SK-N-MC (cell line): ENCODE data around the gene NOCT.

Experiments
- DNase-seq: peaks from one replicate; pipeline ENCODE4 v3.0.0-alpha.2; 2011; ENCODE audit warnings: low read depth, low spot score
- H3K27ac ChIP-seq: fragments of 200-600 bp; sonication (generic); 2 replicates; pipeline ENCODE4 v1.5.1; 2016; ENCODE audit warnings: mixed run types
- H3K36me3 ChIP-seq: fragments of 200-600 bp; sonication (generic); 2 replicates; pipeline ENCODE4 v1.6.1; 2017; ENCODE audit warnings: antibody characterized with exemption, low read length, mixed read lengths; ENCODE audit not compliant: insufficient read depth
- H3K4me3 ChIP-seq: fragments of 200-600 bp; sonication (generic); 2 replicates; pipeline ENCODE4 v1.5.1; 2016
- H3K9ac ChIP-seq: fragments of 200-600 bp; sonication (generic); 2 replicates; pipeline ENCODE4 v1.8.0; 2017; ENCODE audit warnings: mixed run types, mixed read lengths; ENCODE audit not compliant: insufficient read length
- H3K9me3 ChIP-seq: fragments of 200-600 bp; sonication (generic); 2 replicates; pipeline ENCODE4 v1.6.1; 2017; ENCODE audit warnings: low read depth, mild to moderate bottlenecking, antibody characterized with exemption, low read length, moderate library complexity, mixed read lengths
- EZH2 ChIP-seq: fragments of 200-600 bp; sonication (generic); IDR thresholded peaks from one replicate; pipeline ENCODE4 v1.6.1; 2017; ENCODE audit warnings: antibody characterized with exemption
- FOXP2 ChIP-seq: optimal IDR thresholded peaks from 2 replicates; pipeline ENCODE3; 2011; ENCODE audit warnings: mild to moderate bottlenecking, moderate library complexity; ENCODE audit not compliant: insufficient read depth; ENCODE audit errors: extremely low read length, control extremely low read depth
- POLR2AphosphoS5 ChIP-seq: IDR thresholded peaks from 2 replicates; pipeline ENCODE4 v1.6.1; 2012; ENCODE audit warnings: mild to moderate bottlenecking, low read depth, low read length, borderline replicate concordance

The NOCT gene

GRCh38 chr4:139030614-139031235 lies 15.1 kb downstream of the NOCT start:
- Histone ChIP-seq H3K9ac (no peak overlapping the region), H3K27ac (no peak overlapping the region), H3K36me3 (peaks cover 4% of the 10 kb centered on the region; the same call in 1 of the 2 replicates), H3K9me3 (no peaks in the 10 kb centered on the region), H3K4me3 (no peak overlapping the region)
- no peak for TF ChIP-seq EZH2
- TF ChIP-seq POLR2AphosphoS5, result peak; percentile 16; the same call in 1 of the 2 replicates
- peak; percentile 87 for DNase-seq

- no peak for TF ChIP-seq FOXP2
- TF ChIP-seq POLR2AphosphoS5, result no peak
- TF ChIP-seq EZH2, result no peak
- no peak overlapping the region for H3K27ac ChIP-seq
Measured at GRCh38 chr4:139035650-139036049, 20.1 kb downstream of the NOCT start.

GRCh38 chr4:139036885-139037284 lies 21.3 kb downstream of the NOCT start:
- TF ChIP-seq POLR2AphosphoS5, result no peak
- TF ChIP-seq EZH2, result no peak
- no peak for TF ChIP-seq FOXP2
- no peaks in the 10 kb centered on the region for H3K9me3 ChIP-seq
- DNase-seq, result no peak
- H3K4me3 ChIP-seq, result no peak overlapping the region
- no peak overlapping the region for H3K27ac ChIP-seq
- H3K9ac ChIP-seq, result no peak overlapping the region
- H3K36me3 ChIP-seq, result peaks cover 38% of the 10 kb centered on the region

More at GRCh38 chr4:139035650-139036049, 20.1 kb downstream of the NOCT start:
- DNase-seq, result no peak
- H3K4me3 ChIP-seq, result no peak overlapping the region
- no peak overlapping the region for H3K9ac ChIP-seq
- no peaks in the 10 kb centered on the region for H3K9me3 ChIP-seq
- H3K36me3 ChIP-seq, result peaks cover 36% of the 10 kb centered on the region

DNA sequence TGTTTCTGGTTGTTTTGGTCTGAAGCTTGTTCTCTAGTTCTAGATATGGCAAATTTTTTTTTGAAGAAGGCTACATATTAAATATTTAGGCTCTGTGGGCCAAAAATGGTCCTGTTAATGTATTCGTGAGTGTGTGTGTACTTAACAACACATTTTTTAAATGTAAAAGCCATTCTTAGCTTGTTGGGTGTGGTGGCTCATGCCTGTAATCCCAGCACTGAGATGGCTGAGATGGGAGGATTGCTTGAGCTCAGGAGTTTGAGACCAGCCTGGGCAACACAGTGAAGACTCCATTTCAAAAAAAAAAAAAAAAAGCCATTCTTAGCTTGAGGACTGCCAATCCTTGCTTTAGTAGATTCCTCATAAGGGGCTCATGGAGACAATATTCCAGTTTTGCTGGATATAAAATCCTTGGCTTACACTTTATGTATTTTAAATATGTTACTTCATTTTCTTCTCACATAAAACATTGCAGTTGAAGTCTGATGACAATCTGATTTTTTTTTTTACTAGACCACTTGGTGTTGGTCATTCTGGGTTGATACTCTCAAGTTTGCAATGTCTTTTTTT lies 23.4 kb downstream of the NOCT start:
- peaks cover 45% of the 10 kb centered on the region for H3K36me3 ChIP-seq
- no peak for DNase-seq
- no peaks in the 10 kb centered on the region for H3K9me3 ChIP-seq
- H3K27ac ChIP-seq, result peak overlapping the region; percentile 55; the same call in 1 of the 2 replicates
- TF ChIP-seq EZH2, result no peak
- no peak for TF ChIP-seq FOXP2
- TF ChIP-seq POLR2AphosphoS5, result no peak
- no peak overlapping the region for H3K9ac ChIP-seq
- no peak overlapping the region for H3K4me3 ChIP-seq

DNA sequence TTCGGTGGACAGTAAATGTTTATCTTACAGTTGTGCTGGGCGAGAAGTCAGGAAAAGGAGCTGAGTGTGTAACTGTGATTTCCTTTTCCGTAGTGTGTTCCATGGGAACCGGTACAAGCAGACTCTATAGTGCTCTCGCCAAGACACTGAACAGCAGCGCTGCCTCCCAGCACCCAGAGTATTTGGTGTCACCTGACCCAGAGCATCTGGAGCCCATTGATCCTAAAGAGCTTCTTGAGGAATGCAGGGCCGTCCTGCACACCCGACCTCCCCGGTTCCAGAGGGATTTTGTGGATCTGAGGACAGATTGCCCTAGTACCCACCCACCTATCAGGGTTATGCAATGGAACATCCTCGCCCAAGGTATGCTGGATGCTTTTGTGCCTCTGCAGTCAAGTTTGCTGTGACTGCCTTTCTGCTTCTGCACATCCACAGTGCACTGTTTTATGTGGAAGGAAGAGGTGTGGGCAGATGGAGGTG lies 27.4 kb downstream of the NOCT start:
- Histone ChIP-seq H3K4me3 (no peak overlapping the region), H3K36me3 (peaks cover 58% of the 10 kb centered on the region), H3K27ac (no peak overlapping the region), H3K9ac (no peak overlapping the region), H3K9me3 (no peaks in the 10 kb centered on the region)
- no peak for TF ChIP-seq EZH2
- no peak for TF ChIP-seq FOXP2
- TF ChIP-seq POLR2AphosphoS5, result no peak
- DNase-seq, result no peak

GRCh38 chr4:139044291-139044690 lies 28.7 kb downstream of the NOCT start:
- no peak for TF ChIP-seq FOXP2
- Histone ChIP-seq H3K4me3 (no peak overlapping the region), H3K9me3 (no peaks in the 10 kb centered on the region), H3K9ac (no peak overlapping the region), H3K27ac (peak overlapping the region; percentile 49; the same call in 1 of the 2 replicates), H3K36me3 (peaks cover 60% of the 10 kb centered on the region)
- DNase-seq, result no peak

- no peak for DNase-seq
- peaks cover 74% of the 10 kb centered on the region for H3K36me3 ChIP-seq
- H3K9me3 ChIP-seq, result no peaks in the 10 kb centered on the region
- TF ChIP-seq FOXP2 (no peak), POLR2AphosphoS5 (no peak; the same call in 1 of the 2 replicates), EZH2 (no peak)
- no peak overlapping the region for H3K4me3 ChIP-seq
- H3K9ac ChIP-seq, result no peak overlapping the region
- H3K27ac ChIP-seq, result no peak overlapping the region
Measured at GRCh38 chr4:139048026-139048425, 32.4 kb downstream of the NOCT start.

DNA sequence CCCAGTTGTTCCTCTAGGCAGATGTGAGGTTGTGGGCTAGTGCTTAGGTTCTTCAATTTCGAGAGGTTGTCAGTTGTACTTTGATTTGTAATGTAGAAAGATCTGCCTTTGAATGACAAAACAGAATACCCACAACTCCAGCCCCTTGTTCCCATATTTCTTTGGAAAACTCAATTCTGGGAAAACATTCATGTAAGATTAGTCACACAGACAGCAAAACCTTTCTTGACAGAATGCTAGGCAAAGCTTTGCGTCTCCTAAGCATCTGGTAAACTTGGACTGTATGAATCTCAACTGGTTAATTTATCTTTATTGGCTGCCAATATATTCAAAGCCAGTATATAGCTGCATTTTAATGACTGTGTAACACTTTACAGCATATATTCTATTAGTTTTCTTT lies 34.9 kb downstream of the NOCT start:
- H3K9ac ChIP-seq, result no peak overlapping the region
- DNase-seq, result no peak
- no peak for TF ChIP-seq FOXP2
- TF ChIP-seq POLR2AphosphoS5, result no peak
- TF ChIP-seq EZH2, result no peak
- peaks cover 76% of the 10 kb centered on the region for H3K36me3 ChIP-seq
- no peaks in the 10 kb centered on the region for H3K9me3 ChIP-seq
- H3K27ac ChIP-seq, result peak overlapping the region; percentile 79
- no peak overlapping the region for H3K4me3 ChIP-seq

- Histone ChIP-seq H3K36me3 (peaks cover 79% of the 10 kb centered on the region), H3K4me3 (no peak overlapping the region), H3K9ac (no peak overlapping the region), H3K27ac (0 out of 2 replicates have a peak overlapping the region, but pooled peaks have one; percentile 19), H3K9me3 (no peaks in the 10 kb centered on the region)
- TF ChIP-seq FOXP2 (no peak), POLR2AphosphoS5 (no peak), EZH2 (no peak)
- no peak for DNase-seq
Measured at GRCh38 chr4:139053909-139054308, 38.3 kb downstream of the NOCT start.
